GM12878 (cell line): ENCODE data around the gene SLC9A7.

Experiments used
- BMI1 ChIP-seq: fragments of 450-650 bp; IDR thresholded peaks from 2 replicates; pipeline ENCODE4 v1.6.1; 2016; ENCODE audit warnings: mild to moderate bottlenecking, moderate library complexity, borderline replicate concordance
- CBX5 ChIP-seq: sonication (generic); IDR thresholded peaks from 2 replicates; pipeline ENCODE4 v1.6.1; 2016; ENCODE audit warnings: low read depth, moderate library complexity, mild to moderate bottlenecking, inconsistent platforms
- SP1 ChIP-seq: IDR thresholded peaks from one replicate; pipeline ENCODE4 v1.6.1; 2011; ENCODE audit warnings: low read depth, low read length
- TF ChIP-seq, protein P1 (sequence below): IDR thresholded peaks from 2 replicates; pipeline ENCODE4 v1.6.1; 2012; ENCODE audit warnings: improper control_type of control experiment, low read depth, low read length; ENCODE audit not compliant: insufficient replicate concordance
- TF ChIP-seq, protein P2 (sequence below), 3 experiments: IDR thresholded peaks in 2 of 3; conservative IDR thresholded peaks in 1 of 3; 2 replicates each; pipeline ENCODE4 v1.5.1; 2011; ENCODE audit warnings: low read depth in 3 of 3, low read length in 3 of 3, mild to moderate bottlenecking in 3 of 3, control low read depth in 2 of 3, moderate library complexity in 2 of 3, inconsistent platforms in 1 of 3, mixed read lengths in 1 of 3; ENCODE audit not compliant: control insufficient read depth in 2 of 3, insufficient read depth in 1 of 3; ENCODE audit errors: extremely low read depth in 1 of 3
- TF ChIP-seq, protein P3 (sequence below): IDR thresholded peaks from 2 replicates; pipeline ENCODE4 v1.6.1; 2011; ENCODE audit warnings: low read depth, low read length, improper control_type of control experiment, borderline replicate concordance
- TF ChIP-seq, protein P4 (sequence below): fragments of 450-650 bp; formaldehyde crosslinking; IDR thresholded peaks from 2 replicates; pipeline ENCODE4 v1.4.0; 2020; ENCODE audit warnings: mild to moderate bottlenecking, moderate library complexity

DNA sequence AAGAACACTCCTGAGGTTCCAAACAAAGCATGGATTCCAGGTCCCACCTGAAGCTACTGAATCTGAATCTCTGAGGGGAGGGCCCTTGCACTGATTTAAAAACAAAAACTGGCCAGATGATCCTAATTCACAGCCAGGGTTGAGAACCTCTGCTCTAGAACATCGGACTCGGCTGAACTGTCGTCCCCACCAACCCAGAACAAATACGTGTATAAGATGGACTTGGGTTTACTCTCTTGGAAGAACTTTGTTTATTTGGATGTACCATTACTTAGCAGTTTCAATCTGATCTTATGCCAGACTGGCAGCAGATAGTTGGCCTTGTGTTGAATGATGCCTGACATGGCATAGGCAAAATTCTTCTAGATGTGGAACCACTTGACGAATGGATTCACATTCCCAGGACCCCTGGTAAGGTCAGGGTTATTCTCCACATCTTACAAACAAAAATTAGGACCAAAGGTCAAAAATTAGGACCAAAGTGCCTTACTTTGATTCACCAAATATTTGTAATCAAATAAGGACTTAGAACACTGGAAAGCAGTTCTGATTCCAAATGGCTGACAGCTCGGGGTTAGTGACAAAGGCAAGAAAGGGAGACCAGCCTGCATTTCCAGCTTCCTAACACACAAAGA, 156.3 kb downstream of the SLC9A7 start:
- TF ChIP-seq SP1 (no peak), BMI1 (no peak), CBX5 (no peak)
- TF ChIP-seq, protein P1, sequence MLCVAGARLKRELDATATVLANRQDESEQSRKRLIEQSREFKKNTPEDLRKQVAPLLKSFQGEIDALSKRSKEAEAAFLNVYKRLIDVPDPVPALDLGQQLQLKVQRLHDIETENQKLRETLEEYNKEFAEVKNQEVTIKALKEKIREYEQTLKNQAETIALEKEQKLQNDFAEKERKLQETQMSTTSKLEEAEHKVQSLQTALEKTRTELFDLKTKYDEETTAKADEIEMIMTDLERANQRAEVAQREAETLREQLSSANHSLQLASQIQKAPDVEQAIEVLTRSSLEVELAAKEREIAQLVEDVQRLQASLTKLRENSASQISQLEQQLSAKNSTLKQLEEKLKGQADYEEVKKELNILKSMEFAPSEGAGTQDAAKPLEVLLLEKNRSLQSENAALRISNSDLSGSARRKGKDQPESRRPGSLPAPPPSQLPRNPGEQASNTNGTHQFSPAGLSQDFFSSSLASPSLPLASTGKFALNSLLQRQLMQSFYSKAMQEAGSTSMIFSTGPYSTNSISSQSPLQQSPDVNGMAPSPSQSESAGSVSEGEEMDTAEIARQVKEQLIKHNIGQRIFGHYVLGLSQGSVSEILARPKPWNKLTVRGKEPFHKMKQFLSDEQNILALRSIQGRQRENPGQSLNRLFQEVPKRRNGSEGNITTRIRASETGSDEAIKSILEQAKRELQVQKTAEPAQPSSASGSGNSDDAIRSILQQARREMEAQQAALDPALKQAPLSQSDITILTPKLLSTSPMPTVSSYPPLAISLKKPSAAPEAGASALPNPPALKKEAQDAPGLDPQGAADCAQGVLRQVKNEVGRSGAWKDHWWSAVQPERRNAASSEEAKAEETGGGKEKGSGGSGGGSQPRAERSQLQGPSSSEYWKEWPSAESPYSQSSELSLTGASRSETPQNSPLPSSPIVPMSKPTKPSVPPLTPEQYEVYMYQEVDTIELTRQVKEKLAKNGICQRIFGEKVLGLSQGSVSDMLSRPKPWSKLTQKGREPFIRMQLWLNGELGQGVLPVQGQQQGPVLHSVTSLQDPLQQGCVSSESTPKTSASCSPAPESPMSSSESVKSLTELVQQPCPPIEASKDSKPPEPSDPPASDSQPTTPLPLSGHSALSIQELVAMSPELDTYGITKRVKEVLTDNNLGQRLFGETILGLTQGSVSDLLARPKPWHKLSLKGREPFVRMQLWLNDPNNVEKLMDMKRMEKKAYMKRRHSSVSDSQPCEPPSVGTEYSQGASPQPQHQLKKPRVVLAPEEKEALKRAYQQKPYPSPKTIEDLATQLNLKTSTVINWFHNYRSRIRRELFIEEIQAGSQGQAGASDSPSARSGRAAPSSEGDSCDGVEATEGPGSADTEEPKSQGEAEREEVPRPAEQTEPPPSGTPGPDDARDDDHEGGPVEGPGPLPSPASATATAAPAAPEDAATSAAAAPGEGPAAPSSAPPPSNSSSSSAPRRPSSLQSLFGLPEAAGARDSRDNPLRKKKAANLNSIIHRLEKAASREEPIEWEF, result no peak
- TF ChIP-seq, protein P2, sequence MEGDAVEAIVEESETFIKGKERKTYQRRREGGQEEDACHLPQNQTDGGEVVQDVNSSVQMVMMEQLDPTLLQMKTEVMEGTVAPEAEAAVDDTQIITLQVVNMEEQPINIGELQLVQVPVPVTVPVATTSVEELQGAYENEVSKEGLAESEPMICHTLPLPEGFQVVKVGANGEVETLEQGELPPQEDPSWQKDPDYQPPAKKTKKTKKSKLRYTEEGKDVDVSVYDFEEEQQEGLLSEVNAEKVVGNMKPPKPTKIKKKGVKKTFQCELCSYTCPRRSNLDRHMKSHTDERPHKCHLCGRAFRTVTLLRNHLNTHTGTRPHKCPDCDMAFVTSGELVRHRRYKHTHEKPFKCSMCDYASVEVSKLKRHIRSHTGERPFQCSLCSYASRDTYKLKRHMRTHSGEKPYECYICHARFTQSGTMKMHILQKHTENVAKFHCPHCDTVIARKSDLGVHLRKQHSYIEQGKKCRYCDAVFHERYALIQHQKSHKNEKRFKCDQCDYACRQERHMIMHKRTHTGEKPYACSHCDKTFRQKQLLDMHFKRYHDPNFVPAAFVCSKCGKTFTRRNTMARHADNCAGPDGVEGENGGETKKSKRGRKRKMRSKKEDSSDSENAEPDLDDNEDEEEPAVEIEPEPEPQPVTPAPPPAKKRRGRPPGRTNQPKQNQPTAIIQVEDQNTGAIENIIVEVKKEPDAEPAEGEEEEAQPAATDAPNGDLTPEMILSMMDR (IDR thresholded peaks at IDR 0.05 in 2 of 3, conservative IDR thresholded peaks at IDR 0.05 in 1 of 3; ENCODE audit: control insufficient read depth in 2 of 3, extremely low read depth in 1 of 3, insufficient read depth in 1 of 3, low read depth in 3 of 3, low read length in 3 of 3), result no peak
- TF ChIP-seq, protein P3, sequence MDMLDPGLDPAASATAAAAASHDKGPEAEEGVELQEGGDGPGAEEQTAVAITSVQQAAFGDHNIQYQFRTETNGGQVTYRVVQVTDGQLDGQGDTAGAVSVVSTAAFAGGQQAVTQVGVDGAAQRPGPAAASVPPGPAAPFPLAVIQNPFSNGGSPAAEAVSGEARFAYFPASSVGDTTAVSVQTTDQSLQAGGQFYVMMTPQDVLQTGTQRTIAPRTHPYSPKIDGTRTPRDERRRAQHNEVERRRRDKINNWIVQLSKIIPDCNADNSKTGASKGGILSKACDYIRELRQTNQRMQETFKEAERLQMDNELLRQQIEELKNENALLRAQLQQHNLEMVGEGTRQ, result no peak
- TF ChIP-seq, protein P4, sequence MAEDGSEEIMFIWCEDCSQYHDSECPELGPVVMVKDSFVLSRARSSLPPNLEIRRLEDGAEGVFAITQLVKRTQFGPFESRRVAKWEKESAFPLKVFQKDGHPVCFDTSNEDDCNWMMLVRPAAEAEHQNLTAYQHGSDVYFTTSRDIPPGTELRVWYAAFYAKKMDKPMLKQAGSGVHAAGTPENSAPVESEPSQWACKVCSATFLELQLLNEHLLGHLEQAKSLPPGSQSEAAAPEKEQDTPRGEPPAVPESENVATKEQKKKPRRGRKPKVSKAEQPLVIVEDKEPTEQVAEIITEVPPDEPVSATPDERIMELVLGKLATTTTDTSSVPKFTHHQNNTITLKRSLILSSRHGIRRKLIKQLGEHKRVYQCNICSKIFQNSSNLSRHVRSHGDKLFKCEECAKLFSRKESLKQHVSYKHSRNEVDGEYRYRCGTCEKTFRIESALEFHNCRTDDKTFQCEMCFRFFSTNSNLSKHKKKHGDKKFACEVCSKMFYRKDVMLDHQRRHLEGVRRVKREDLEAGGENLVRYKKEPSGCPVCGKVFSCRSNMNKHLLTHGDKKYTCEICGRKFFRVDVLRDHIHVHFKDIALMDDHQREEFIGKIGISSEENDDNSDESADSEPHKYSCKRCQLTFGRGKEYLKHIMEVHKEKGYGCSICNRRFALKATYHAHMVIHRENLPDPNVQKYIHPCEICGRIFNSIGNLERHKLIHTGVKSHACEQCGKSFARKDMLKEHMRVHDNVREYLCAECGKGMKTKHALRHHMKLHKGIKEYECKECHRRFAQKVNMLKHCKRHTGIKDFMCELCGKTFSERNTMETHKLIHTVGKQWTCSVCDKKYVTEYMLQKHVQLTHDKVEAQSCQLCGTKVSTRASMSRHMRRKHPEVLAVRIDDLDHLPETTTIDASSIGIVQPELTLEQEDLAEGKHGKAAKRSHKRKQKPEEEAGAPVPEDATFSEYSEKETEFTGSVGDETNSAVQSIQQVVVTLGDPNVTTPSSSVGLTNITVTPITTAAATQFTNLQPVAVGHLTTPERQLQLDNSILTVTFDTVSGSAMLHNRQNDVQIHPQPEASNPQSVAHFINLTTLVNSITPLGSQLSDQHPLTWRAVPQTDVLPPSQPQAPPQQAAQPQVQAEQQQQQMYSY (CRISPR knock-in tag), result no peak
